AG09309 (cell line): ENCODE data around the gene SMIM5.
A peak's percentile ranks its signal among the peaks of the same experiment; 100 is the strongest.

Experiments
- DNase-seq: peaks from one replicate; pipeline ENCODE4 v3.0.0-alpha.2; 2010; ENCODE audit warnings: low read depth
- H3K4me3 ChIP-seq: 2 replicates; pipeline ENCODE4 v1.5.1; 2011; ENCODE audit warnings: mild to moderate bottlenecking, low read depth, low read length, moderate library complexity; ENCODE audit not compliant: control insufficient read depth
- TF ChIP-seq, protein P1 (sequence below): IDR thresholded peaks from 2 replicates; pipeline ENCODE4 v1.5.1; 2011; ENCODE audit warnings: mild to moderate bottlenecking, low read depth, low read length, inconsistent platforms; ENCODE audit not compliant: insufficient read depth, control insufficient read depth; ENCODE audit errors: missing control alignments

Gene SMIM5

DNA sequence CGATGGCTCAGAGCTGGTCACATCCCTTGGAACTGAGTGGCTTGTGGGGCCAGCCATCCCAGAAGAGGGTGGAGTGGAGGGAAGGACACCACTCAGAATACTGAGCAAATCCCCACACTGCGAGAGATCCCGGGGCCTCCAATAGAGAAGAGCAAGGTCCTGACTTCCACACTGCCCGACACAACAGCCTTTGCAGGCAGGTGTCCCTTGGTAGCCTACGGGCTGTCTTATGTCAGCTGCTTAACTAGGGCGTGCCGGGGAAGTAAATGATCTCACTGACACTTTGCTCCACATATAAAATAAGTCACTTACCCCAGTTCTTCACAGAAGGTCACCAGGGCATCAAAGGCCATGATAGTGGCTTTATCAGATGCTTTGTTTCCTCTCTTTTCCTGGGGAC is 17.6 kb downstream of the SMIM5 start:
- H3K4me3 ChIP-seq = no peak overlapping the region
- DNase-seq = no peak
- TF ChIP-seq, protein P1, sequence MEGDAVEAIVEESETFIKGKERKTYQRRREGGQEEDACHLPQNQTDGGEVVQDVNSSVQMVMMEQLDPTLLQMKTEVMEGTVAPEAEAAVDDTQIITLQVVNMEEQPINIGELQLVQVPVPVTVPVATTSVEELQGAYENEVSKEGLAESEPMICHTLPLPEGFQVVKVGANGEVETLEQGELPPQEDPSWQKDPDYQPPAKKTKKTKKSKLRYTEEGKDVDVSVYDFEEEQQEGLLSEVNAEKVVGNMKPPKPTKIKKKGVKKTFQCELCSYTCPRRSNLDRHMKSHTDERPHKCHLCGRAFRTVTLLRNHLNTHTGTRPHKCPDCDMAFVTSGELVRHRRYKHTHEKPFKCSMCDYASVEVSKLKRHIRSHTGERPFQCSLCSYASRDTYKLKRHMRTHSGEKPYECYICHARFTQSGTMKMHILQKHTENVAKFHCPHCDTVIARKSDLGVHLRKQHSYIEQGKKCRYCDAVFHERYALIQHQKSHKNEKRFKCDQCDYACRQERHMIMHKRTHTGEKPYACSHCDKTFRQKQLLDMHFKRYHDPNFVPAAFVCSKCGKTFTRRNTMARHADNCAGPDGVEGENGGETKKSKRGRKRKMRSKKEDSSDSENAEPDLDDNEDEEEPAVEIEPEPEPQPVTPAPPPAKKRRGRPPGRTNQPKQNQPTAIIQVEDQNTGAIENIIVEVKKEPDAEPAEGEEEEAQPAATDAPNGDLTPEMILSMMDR = no peak

DNA sequence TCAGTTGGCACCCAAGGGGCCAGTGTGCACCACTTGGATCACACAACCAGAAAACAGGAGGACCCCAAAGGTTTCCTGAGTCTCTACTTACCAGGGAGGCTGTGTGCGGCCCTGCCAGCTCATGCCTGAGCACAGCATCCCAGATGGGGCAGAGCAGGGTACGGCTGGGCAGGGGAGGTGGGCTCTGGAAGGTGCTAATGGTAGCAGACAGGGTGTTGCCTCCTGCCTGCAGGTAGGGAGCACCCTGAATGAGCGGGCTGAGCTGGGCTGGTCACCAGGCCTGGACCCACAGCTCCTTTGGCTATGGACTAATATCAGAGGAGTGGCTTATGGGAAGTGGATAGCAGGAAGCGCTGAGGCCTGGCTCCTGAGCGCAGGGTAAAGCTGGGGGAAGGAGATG is 19.1 kb downstream of the SMIM5 start:
- TF ChIP-seq, protein P1 = no peak
- no peak for DNase-seq
- H3K4me3 ChIP-seq = no peak overlapping the region

DNA sequence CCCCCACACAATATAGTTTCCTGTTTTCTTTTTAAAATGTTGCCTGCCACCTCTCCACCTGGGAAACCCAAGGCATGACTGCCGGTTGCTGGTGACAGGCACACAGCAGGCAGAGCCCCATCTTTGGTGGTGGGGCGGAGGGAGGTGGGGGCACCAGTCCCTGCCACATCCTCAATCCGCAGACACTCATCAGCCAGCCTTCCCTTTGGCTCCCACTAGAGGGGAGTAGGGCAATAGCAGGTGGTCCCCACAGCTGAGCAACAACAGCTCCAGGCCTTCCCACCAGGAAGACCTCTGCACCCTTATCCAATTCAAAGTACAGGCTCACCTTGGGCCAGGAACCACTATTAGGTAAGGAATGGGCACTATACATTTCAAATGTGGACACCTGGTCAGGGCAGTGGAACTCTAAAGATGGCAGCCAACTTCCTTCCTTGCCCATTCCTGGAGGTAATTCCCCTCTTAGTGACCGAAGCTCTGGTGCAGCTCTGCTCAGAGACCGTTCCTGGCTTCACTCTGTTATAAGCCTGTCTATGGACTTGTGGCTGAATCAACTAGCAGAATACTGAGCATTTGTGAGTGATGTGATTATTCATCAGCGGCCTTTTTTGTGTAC is 19.8 kb downstream of the SMIM5 start:
- no peak for DNase-seq
- TF ChIP-seq, protein P1 = peak; percentile 80
- no peak overlapping the region for H3K4me3 ChIP-seq

DNA sequence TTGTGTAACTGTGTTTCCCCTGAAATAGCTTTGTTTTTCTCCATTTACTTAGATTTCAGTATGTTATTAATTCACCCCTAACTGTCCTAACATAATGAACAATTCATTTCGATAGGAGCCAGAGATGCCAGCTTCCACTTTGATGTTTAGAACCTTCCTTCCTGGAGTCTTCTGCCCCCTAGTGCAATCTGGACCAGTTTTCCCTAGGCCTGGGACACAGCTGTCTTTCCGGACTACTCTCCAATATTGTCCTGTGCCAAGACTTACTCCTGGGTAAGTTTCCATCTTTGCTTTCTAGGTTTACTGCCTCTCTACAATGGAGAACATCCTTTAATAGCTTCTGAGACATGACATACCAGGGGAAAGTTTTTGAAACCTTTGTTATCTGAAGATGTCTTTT is 20.9 kb downstream of the SMIM5 start:
- TF ChIP-seq, protein P1 = peak; percentile 38
- DNase-seq = no peak

DNA sequence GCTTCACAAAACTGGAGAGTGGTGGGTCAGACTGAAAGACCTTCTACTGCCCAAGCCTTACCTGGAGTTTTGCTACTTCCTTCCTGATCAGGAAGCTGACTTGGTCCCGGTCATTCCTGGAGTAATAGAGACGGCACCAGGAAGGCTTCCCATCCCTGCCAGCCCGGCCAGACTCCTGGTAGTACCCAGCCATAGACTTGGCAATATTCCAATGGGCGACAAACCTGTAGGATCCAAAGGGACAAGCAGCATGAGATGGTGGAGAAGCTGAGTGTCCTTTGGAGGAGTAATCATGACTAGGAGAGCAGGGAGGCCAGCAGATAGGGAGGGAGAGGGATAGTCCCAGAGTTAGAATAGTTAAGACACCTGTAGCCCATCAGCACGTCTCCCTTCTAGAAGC is 25.0 kb downstream of the SMIM5 start:
- TF ChIP-seq, protein P1 = no peak
- no peak for DNase-seq
- no peak overlapping the region for H3K4me3 ChIP-seq

More for the DNA sequence above, 20.9 kb downstream of the SMIM5 start:
- no peak overlapping the region for H3K4me3 ChIP-seq

DNA sequence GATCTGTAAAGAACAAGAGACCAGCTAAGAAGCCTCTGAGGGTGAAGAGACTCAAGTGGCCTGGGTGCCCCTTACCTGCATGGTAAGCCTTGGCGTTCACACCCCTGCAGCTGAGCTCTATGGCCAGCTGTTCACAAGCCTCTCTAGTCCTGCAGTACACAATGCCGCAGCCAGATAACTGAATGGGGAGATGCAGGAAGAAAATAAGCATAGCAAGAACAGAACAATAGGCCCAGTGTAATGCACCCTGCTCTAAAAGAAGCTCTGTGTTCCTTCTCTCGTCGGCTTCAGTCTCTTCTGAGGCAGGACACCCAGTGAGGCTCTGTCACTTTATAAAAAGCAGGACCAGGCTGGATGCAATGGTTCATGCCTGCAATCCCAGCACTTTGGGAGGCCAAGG is 28.3 kb downstream of the SMIM5 start:
- H3K4me3 ChIP-seq = no peak overlapping the region
- no peak for DNase-seq
- TF ChIP-seq, protein P1 = no peak
